B cell (primary cell): ENCODE measurements around the gene RERE.

Source experiments
- EZH2 ChIP-seq: IDR thresholded peaks from 2 replicates; pipeline ENCODE4 v1.6.1; 2012; ENCODE audit warnings: borderline replicate concordance, low read depth, mild to moderate bottlenecking, moderate library complexity, low read length; ENCODE audit not compliant: insufficient read depth, poor library complexity, severe bottlenecking
- TF ChIP-seq, protein P1 (sequence below): fragments of 200-600 bp; IDR thresholded peaks from one replicate; pipeline ENCODE4 v1.8.0; 2022; ENCODE audit warnings: antibody characterized with exemption, mild to moderate bottlenecking

DNA sequence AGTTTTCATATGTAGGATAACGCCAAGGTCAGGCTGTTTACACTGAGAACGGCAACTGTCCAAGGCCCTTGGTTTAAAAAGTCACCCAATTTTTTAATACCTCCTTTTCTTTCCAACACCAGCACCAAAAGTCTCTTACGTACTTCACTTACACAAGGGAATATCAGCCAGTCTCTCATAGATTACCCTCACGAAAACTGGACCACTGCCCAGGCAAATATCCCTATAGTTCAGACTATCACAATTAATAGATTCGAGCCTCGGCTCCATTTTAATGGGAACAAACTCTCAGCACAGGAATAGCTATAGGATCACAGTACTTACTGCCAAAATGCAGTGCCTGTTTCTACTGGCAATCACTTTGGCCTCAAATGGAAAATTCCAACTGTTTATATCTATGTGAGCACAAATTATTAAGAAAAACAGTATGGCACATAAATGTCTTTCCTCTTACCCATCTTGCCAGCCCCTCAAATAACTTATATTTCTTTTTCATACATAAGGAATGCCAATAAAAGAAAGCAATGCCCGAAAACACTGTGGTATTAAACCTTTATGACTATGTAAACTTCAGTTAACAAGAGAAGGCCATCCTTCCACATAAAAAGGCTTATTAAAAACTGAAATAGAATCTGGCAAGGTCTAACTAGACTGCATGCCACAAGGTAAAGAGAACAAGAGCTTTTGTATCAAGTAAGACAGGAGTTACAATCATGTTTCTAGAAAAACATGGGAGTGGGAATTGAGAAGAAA, 401.7 kb downstream of the RERE start:
- TF ChIP-seq, protein P1, sequence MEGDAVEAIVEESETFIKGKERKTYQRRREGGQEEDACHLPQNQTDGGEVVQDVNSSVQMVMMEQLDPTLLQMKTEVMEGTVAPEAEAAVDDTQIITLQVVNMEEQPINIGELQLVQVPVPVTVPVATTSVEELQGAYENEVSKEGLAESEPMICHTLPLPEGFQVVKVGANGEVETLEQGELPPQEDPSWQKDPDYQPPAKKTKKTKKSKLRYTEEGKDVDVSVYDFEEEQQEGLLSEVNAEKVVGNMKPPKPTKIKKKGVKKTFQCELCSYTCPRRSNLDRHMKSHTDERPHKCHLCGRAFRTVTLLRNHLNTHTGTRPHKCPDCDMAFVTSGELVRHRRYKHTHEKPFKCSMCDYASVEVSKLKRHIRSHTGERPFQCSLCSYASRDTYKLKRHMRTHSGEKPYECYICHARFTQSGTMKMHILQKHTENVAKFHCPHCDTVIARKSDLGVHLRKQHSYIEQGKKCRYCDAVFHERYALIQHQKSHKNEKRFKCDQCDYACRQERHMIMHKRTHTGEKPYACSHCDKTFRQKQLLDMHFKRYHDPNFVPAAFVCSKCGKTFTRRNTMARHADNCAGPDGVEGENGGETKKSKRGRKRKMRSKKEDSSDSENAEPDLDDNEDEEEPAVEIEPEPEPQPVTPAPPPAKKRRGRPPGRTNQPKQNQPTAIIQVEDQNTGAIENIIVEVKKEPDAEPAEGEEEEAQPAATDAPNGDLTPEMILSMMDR, result no peak
- TF ChIP-seq EZH2, result no peak
